Fibroblast of the aortic adventitia (primary cell): ENCODE results near the gene ANKRD13B. TPM values are rescaled to one million over a fixed set of nuclear protein-coding genes. Genes with fewer than 3 reads are reported as not detected.
A peak's percentile ranks its signal among the peaks of the same experiment; 100 is the strongest.

Experiments used
- DNase-seq: peaks from one replicate; pipeline ENCODE4 v3.0.0-alpha.2; 2010; ENCODE audit warnings: low read depth
- H3K4me3 ChIP-seq: 2 replicates; pipeline ENCODE4 v1.5.1; 2011; ENCODE audit warnings: low read depth, mild to moderate bottlenecking, control low read depth, low read length, moderate library complexity
- total RNA-seq: library from RNA; depleted of rRNA; stranded (reverse); fragments of >200 nt; gene quantifications from 2 replicates; pipeline ENCODE4 v1.2.3, GENCODE V29; 2012; ENCODE audit warnings: low replicate concordance
- TF ChIP-seq, protein P1 (sequence below): IDR thresholded peaks from 2 replicates; pipeline ENCODE4 v1.5.1; 2011; ENCODE audit warnings: mild to moderate bottlenecking, low read length, control low read depth, inconsistent platforms; ENCODE audit not compliant: insufficient read depth

ANKRD13B gene
- total RNA-seq, 1 donor, result 14.0 TPM

- TF ChIP-seq, protein P1, sequence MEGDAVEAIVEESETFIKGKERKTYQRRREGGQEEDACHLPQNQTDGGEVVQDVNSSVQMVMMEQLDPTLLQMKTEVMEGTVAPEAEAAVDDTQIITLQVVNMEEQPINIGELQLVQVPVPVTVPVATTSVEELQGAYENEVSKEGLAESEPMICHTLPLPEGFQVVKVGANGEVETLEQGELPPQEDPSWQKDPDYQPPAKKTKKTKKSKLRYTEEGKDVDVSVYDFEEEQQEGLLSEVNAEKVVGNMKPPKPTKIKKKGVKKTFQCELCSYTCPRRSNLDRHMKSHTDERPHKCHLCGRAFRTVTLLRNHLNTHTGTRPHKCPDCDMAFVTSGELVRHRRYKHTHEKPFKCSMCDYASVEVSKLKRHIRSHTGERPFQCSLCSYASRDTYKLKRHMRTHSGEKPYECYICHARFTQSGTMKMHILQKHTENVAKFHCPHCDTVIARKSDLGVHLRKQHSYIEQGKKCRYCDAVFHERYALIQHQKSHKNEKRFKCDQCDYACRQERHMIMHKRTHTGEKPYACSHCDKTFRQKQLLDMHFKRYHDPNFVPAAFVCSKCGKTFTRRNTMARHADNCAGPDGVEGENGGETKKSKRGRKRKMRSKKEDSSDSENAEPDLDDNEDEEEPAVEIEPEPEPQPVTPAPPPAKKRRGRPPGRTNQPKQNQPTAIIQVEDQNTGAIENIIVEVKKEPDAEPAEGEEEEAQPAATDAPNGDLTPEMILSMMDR, result no peak
- DNase-seq, result no peak
- H3K4me3 ChIP-seq, result no peak overlapping the region
Observed at GRCh38 chr17:29563816-29564215, 29.1 kb upstream of the ANKRD13B start.

DNA sequence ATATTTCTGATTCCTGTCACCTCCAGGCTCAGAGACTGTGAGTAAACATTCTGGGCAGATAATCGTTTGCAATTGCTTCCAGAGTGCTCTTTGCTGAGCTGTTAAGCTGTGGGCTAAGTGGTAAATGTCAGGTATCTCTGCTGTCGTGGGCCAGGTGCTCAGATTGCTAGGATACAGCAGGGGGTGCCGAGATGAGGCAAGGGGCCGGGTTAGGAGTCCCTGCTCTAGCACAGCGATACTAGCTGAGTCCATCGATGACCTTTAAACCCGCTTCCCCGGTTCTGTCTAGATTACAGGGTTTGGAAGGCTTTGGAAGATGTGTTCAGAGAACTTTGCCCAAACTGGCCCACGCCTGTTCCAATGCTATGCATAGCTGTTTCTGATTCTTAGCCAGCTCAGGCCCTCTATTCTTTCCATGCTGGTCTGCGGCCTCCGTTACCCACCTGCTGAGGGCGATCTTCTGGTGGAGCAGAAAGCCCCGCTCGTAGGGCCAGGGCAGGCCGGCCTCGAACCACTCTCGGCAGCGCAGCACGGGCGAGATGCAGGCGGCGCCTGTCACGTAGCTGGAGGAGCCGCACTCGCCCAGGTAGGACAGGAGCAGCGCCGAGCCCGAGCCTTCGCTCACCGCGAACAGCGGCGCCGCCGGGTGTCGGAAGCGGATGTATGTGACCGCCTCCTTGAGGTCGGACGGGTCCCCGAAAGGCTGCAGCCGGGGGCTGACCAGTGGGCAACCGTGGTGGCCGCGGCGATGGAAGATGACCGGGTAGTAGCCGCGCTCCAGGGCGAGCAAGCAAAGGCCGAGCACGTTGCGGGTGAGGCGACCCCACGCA, 27.1 kb upstream of the ANKRD13B start:
- no peak for DNase-seq
- H3K4me3 ChIP-seq, result peak overlapping the region; percentile 76
- TF ChIP-seq, protein P1, result no peak

GRCh38 chr17:29566473-29567303, 26.2 kb upstream of the ANKRD13B start, which contains the start of gene ABHD15:
Gene ABHD15, minus strand, starts transcription at chr17:29567037. Its CDS starts 71 bp downstream, at chr17:29566966.
- H3K4me3 ChIP-seq, result peak within 1 kb of the TSS; percentile 76
- peak; percentile 55 for DNase-seq
- TF ChIP-seq, protein P1, result no peak

- no peak for DNase-seq
- TF ChIP-seq, protein P1, result no peak
- H3K4me3 ChIP-seq, result peak overlapping the region; percentile 76
Observed at GRCh38 chr17:29567304-29567553, 25.7 kb upstream of the ANKRD13B start.

GRCh38 chr17:29567554-29568330, 25.2 kb upstream of the ANKRD13B start:
- DNase-seq, result peak; percentile 26

More at GRCh38 chr17:29567554-29568330, 25.2 kb upstream of the ANKRD13B start:
- H3K4me3 ChIP-seq, result peak overlapping the region; percentile 76
- TF ChIP-seq, protein P1, result peak; percentile 45
